NT2/D1 (cell line): ENCODE data around the gene RHOT2.

Experiments used
- YY1 ChIP-seq: IDR thresholded peaks from 2 replicates; pipeline ENCODE4 v1.6.1; 2011; ENCODE audit not compliant: insufficient read length, insufficient read depth
- ZNF274 ChIP-seq: IDR thresholded peaks from 2 replicates; pipeline ENCODE4 v1.6.1; 2011; ENCODE audit warnings: mild to moderate bottlenecking, low read depth, low read length

DNA sequence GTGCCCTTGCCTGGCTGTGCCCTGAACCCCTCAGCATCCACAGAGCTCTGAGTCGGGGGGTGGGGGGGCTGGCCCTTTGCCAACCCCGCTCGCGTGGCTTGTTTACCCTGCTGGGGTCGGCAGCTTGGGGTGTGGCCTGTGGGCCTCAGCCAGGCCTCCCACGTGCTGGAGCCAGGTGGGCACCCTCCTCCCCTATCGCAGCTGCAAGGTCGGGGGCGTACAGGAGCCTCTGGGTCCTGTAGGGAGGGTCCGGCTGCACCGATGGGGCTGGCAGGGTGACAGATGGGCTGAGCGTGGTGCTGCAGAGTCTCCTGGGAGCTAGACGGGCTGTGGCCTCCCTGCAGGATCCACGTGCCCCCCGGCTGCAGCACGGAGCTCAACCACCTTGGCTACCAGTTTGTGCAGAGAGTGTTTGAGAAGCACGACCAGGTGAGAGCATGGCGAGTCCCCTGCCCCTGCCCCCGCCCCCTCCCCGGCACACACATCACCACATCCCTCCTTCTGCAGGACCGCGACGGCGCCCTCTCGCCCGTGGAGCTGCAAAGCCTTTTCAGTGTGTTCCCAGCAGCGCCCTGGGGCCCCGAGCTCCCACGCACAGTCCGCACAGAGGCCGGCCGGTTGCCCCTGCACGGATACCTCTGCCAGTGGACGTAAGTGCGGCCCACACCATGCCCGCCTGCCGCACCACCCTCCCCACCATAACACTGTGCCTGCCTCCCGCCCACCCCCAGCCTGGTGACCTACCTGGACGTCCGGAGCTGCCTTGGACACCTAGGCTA, 3.6 kb downstream of the RHOT2 start:
- TF ChIP-seq ZNF274 (no peak), YY1 (no peak)
